Thyroid gland (tissue), 4 donors: ENCODE measurements around the gene GPR137B.

ENCODE experiments used
- POLR2A ChIP-seq, 2 donors: fragments of 450-650 bp; IDR thresholded peaks; one replicate each; pipeline ENCODE4 v1.6.1; 2017; ENCODE audit warnings: antibody characterized with exemption in 2 of 2, mild to moderate bottlenecking in 2 of 2, moderate library complexity in 1 of 2
- TF ChIP-seq, protein P1 (sequence below), 6 experiments: fragments of 200-600 bp in 3 of 6; fragments of 450-650 bp in 3 of 6; sonication (generic) in 3 of 6; IDR thresholded peaks; one replicate each; pipeline ENCODE4 v1.5.1; 2016 to 2019; ENCODE audit warnings: antibody characterized with exemption in 6 of 6, mild to moderate bottlenecking in 2 of 6, inconsistent platforms in 1 of 6, moderate library complexity in 1 of 6

- TF ChIP-seq, protein P1, sequence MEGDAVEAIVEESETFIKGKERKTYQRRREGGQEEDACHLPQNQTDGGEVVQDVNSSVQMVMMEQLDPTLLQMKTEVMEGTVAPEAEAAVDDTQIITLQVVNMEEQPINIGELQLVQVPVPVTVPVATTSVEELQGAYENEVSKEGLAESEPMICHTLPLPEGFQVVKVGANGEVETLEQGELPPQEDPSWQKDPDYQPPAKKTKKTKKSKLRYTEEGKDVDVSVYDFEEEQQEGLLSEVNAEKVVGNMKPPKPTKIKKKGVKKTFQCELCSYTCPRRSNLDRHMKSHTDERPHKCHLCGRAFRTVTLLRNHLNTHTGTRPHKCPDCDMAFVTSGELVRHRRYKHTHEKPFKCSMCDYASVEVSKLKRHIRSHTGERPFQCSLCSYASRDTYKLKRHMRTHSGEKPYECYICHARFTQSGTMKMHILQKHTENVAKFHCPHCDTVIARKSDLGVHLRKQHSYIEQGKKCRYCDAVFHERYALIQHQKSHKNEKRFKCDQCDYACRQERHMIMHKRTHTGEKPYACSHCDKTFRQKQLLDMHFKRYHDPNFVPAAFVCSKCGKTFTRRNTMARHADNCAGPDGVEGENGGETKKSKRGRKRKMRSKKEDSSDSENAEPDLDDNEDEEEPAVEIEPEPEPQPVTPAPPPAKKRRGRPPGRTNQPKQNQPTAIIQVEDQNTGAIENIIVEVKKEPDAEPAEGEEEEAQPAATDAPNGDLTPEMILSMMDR (IDR thresholded peaks at IDR 0.05) = no peak
- no peak for TF ChIP-seq POLR2A (IDR thresholded peaks at IDR 0.05)
Measured at GRCh38 chr1:236107121-236107907, 35.0 kb upstream of the GPR137B start.
